ENCODE results near the gene TRMO.

TRMO gene

DNA sequence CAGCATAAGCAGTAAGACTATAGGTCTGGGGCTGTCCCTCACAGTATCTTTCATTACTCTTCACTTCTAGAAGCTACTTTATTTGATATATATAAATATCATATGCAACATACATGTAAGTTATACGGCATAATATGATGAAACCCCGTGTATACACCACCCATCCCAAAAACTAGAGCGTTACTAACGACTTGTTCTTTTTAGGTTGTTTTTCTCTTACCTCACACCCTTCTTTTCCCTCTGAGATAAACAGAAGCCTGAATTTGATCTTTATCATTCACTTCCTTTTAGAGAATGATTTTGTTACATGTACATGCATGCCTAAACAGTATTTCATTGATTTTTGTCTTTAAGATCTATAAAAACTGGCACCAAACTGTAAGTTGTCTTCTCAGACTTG, 3.7 kb downstream of the TRMO start:
- no peaks in the 10 kb centered on the region for H3K27me3 ChIP-seq (ENCODE audit: control insufficient read depth, insufficient read depth, low read length)
- peaks cover 7% of the 10 kb centered on the region for H3K36me3 ChIP-seq (ENCODE audit: insufficient read depth, low read length)
- no peak overlapping the region for H3K9ac ChIP-seq (ENCODE audit: low read depth, low read length)
- no peak overlapping the region for H3K4me2 ChIP-seq (ENCODE audit: low read length)
- H3K4me1 ChIP-seq (ENCODE audit: control insufficient read depth, insufficient read depth, low read length): peaks cover 9% of the 10 kb centered on the region
- no peaks in the 10 kb centered on the region for H3K9me3 ChIP-seq (replicated peaks; ENCODE audit: low read length)
- H3K4me3 ChIP-seq (ENCODE audit: low read length): no peak overlapping the region

DNA sequence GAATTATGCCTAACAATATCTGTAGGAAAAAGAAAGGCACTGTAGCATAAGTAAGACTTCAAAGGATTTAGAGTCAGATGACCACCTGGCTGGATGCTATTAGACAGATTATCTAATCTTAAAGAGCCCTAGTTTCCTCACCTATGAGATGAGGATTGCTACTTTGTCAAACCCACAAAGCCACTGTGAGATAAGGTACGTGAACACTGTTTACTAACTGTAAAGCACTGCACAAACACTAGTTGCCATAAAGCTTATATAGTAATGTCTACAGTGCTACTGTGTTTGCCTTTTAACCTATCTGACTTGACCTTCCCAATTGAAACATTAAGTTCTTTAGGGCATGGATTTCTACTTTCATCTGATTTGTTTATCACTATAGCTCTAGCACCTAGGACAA, 10.3 kb downstream of the TRMO start:
- Histone ChIP-seq H3K4me1 (ENCODE audit: control insufficient read depth, insufficient read depth, low read length) (no peaks in the 10 kb centered on the region), H3K9me3 (replicated peaks; ENCODE audit: low read length) (no peaks in the 10 kb centered on the region), H3K4me3 (ENCODE audit: low read length) (no peak overlapping the region), H3K4me2 (ENCODE audit: low read length) (no peak overlapping the region), H3K27me3 (ENCODE audit: control insufficient read depth, insufficient read depth, low read length) (no peaks in the 10 kb centered on the region), H3K36me3 (ENCODE audit: insufficient read depth, low read length) (peaks cover 42% of the 10 kb centered on the region), H3K9ac (ENCODE audit: low read depth, low read length) (no peak overlapping the region)

DNA sequence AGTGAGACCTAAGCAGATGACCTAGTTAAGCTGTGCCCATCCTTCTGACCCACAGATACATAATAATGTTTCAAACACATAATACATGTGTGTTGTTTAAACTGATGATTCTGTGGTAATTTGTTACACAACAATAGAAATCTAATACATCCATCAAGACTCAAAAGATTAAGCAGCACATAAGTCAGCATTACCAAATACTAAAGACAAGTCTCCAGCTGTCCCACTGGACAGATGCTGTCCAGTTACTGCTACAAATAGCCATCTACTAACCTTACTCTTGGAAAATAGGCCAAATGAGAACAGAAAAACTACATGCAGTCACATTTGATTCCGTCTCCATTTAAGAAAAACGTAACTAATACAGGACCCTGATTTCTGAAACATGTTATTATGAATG, 10.8 kb downstream of the TRMO start:
- Histone ChIP-seq H3K9me3 (replicated peaks; ENCODE audit: low read length) (no peaks in the 10 kb centered on the region), H3K4me2 (ENCODE audit: low read length) (no peak overlapping the region), H3K4me1 (ENCODE audit: control insufficient read depth, insufficient read depth, low read length) (no peaks in the 10 kb centered on the region), H3K36me3 (ENCODE audit: insufficient read depth, low read length) (peaks cover 42% of the 10 kb centered on the region), H3K9ac (ENCODE audit: low read depth, low read length) (no peak overlapping the region), H3K4me3 (ENCODE audit: low read length) (no peak overlapping the region), H3K27me3 (ENCODE audit: control insufficient read depth, insufficient read depth, low read length) (no peaks in the 10 kb centered on the region)

DNA sequence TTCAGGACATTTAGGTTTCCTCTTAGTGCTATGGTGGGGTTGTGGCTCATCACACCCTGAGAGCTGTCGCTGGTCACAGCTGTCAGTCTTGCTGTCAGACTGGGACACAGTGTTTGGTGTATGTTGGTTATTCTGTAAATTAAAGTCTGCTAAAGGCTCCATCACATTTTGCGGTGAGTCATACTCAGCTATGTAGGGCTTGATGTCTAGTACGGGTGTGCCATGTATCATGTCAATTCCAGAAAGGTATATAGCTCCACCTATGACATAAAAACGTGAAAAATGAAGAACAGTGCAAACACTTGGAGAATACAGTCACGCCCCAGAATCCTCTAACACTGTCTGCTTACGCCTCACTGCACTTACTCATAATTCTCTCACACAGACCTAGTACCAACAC, 11.9 kb downstream of the TRMO start:
- peaks cover 43% of the 10 kb centered on the region for H3K36me3 ChIP-seq (ENCODE audit: insufficient read depth, low read length)
- no peak overlapping the region for H3K9ac ChIP-seq (ENCODE audit: low read depth, low read length)
- no peaks in the 10 kb centered on the region for H3K4me1 ChIP-seq (ENCODE audit: control insufficient read depth, insufficient read depth, low read length)

DNA sequence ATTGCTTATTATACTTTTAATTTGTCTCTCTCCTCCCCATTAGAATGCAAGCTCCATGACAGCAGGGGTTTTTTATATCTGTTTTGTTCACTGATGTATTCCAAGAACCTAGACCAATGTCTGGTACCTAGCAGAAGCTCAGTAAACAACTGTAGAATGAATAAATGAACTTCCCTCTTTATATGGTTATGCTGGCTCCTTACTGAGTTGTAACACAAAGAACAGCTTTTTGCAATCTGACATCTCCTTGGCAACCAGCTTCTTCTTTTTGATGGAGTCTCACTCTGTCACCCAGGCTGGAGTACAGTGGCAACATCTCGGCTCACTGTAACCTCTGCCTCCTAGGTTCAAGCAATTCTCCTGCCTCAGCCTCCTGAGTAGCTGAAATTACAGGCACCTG, 13.6 kb downstream of the TRMO start:
- Histone ChIP-seq H3K36me3 (ENCODE audit: insufficient read depth, low read length) (peaks cover 39% of the 10 kb centered on the region), H3K27me3 (ENCODE audit: control insufficient read depth, insufficient read depth, low read length) (no peaks in the 10 kb centered on the region), H3K4me1 (ENCODE audit: control insufficient read depth, insufficient read depth, low read length) (no peaks in the 10 kb centered on the region), H3K4me2 (ENCODE audit: low read length) (no peak overlapping the region), H3K9ac (ENCODE audit: low read depth, low read length) (no peak overlapping the region), H3K9me3 (replicated peaks; ENCODE audit: low read length) (no peaks in the 10 kb centered on the region), H3K4me3 (ENCODE audit: low read length) (no peak overlapping the region)

More for the DNA sequence above, 11.9 kb downstream of the TRMO start:
- no peak overlapping the region for H3K4me3 ChIP-seq (ENCODE audit: low read length)
- H3K4me2 ChIP-seq (ENCODE audit: low read length): no peak overlapping the region
- H3K27me3 ChIP-seq (ENCODE audit: control insufficient read depth, insufficient read depth, low read length): no peaks in the 10 kb centered on the region
- H3K9me3 ChIP-seq (replicated peaks; ENCODE audit: low read length): no peaks in the 10 kb centered on the region

DNA sequence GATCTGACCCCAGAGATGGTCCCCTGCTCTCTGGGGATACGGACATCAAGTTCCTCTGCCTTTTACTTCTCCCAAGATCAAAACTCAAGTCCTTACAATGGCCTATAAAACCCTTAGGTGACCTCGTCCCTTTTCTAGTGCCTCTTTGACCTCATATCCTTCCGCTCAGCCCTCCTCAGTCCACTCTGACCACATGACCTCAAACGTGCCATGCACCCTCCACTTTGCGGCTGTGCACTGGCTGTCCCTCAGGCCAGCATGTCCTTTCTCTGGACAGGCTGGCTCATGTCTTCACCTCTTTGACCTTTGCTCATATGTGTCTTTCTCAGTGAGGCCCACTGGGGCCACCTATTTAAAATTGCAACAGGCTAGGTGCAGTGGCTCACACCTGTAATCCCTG, 14.7 kb downstream of the TRMO start:
- Histone ChIP-seq H3K4me3 (ENCODE audit: low read length) (no peak overlapping the region), H3K9ac (ENCODE audit: low read depth, low read length) (no peak overlapping the region), H3K9me3 (replicated peaks; ENCODE audit: low read length) (no peaks in the 10 kb centered on the region), H3K27me3 (ENCODE audit: control insufficient read depth, insufficient read depth, low read length) (no peaks in the 10 kb centered on the region), H3K4me1 (ENCODE audit: control insufficient read depth, insufficient read depth, low read length) (no peaks in the 10 kb centered on the region), H3K36me3 (ENCODE audit: insufficient read depth, low read length) (peaks cover 32% of the 10 kb centered on the region), H3K4me2 (ENCODE audit: low read length) (no peak overlapping the region)

DNA sequence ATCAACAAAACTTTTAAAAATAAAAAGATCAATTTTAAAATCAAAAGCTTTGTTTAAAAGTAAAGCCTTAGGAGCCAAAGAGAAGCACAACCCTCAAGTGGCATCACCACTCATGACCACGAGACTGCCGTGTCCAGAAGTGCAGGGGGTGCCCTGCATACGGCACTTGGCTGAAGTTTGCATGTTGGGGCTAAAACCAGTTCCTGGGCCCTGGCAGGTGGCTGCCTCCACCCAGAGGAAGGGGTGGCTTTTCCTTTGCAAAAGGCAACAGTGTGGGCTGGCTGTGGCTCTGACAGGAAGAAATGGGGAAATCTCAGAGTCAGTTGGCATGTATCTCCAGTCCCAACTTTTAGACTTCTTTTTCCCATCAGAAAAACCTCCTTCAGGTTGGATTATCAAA, 15.3 kb downstream of the TRMO start:
- H3K36me3 ChIP-seq (ENCODE audit: insufficient read depth, low read length): peaks cover 27% of the 10 kb centered on the region
- no peak overlapping the region for H3K9ac ChIP-seq (ENCODE audit: low read depth, low read length)
- H3K4me3 ChIP-seq (ENCODE audit: low read length): no peak overlapping the region
- H3K9me3 ChIP-seq (replicated peaks; ENCODE audit: low read length): no peaks in the 10 kb centered on the region
- no peaks in the 10 kb centered on the region for H3K4me1 ChIP-seq (ENCODE audit: control insufficient read depth, insufficient read depth, low read length)
- H3K4me2 ChIP-seq (ENCODE audit: low read length): no peak overlapping the region
- no peaks in the 10 kb centered on the region for H3K27me3 ChIP-seq (ENCODE audit: control insufficient read depth, insufficient read depth, low read length)

DNA sequence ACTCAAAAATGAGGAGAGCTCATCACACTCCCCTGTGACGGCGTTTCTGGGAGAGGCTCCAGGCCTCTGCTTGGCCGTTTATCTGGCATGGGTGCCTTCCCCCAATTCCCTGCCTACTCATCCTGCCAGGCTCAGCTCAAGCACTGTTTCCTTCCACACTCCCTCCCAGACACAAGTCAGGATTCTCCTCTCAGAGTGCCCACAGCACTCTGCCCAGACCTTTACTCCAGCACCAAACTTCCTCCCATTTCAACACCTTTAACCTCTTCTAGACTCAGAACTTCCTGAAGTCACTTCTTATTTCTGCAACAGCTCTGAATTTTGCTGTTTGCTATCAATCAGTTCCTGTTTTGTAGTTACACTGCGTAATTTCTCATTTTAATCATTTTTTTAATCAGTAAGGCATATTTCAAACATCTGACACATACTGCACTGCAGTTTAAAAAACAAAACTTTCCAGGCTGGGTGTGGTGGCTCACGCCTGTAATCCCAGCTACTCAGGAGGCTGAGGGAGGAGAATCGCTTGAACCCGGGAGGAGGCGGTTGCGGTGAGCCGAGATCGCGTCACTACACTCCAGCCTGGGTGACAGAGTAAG, 16.0 kb downstream of the TRMO start:
- Histone ChIP-seq H3K36me3 (ENCODE audit: insufficient read depth, low read length) (peaks cover 20% of the 10 kb centered on the region), H3K27me3 (ENCODE audit: control insufficient read depth, insufficient read depth, low read length) (no peaks in the 10 kb centered on the region), H3K4me1 (ENCODE audit: control insufficient read depth, insufficient read depth, low read length) (no peaks in the 10 kb centered on the region), H3K9me3 (replicated peaks; ENCODE audit: low read length) (no peaks in the 10 kb centered on the region), H3K9ac (ENCODE audit: low read depth, low read length) (no peak overlapping the region), H3K4me3 (ENCODE audit: low read length) (no peak overlapping the region), H3K4me2 (ENCODE audit: low read length) (no peak overlapping the region)

DNA sequence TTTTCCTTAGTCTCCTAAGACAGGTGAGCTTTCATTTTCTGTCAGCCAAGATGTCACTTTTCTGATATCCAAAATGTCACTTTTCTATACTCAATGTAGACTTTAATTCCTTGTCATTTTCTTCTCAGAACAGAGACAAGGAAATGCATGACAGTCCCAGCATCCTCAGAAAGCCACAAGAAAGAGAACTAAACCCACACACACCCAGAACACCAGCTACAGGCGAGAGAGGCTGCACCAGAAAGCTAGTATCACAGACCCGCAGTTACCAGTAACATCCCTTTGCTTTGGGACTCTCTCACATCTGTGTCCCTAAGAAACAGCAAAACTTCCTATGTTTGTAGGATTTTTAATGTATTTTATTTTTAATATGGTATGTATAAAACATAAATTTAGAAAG, 17.1 kb downstream of the TRMO start:
- Histone ChIP-seq H3K4me3 (ENCODE audit: low read length) (no peak overlapping the region), H3K36me3 (ENCODE audit: insufficient read depth, low read length) (peaks cover 15% of the 10 kb centered on the region), H3K27me3 (ENCODE audit: control insufficient read depth, insufficient read depth, low read length) (no peaks in the 10 kb centered on the region), H3K4me1 (ENCODE audit: control insufficient read depth, insufficient read depth, low read length) (no peaks in the 10 kb centered on the region), H3K9me3 (replicated peaks; ENCODE audit: low read length) (no peaks in the 10 kb centered on the region), H3K4me2 (ENCODE audit: low read length) (no peak overlapping the region), H3K9ac (ENCODE audit: low read depth, low read length) (no peak overlapping the region)

DNA sequence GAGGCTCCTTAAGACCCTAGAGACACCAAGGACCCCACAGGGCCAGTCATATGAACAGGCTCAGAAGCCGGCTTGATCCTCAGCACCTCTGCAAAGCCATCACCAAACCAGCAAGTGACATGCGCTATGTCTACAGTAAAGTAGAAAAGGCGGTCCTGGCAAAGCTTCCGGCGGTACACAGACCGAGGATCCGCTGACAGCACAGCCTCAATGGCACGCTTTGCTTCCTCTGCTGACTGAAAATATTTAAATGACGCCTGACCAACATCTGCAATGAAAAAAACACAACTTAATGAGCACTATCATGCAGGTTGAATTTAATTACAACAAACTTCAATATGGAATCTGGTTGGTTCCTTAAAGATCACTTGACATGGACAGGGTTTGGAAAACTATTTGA, 17.6 kb downstream of the TRMO start:
- H3K27me3 ChIP-seq (ENCODE audit: control insufficient read depth, insufficient read depth, low read length): no peaks in the 10 kb centered on the region
- H3K9ac ChIP-seq (ENCODE audit: low read depth, low read length): no peak overlapping the region
- no peaks in the 10 kb centered on the region for H3K4me1 ChIP-seq (ENCODE audit: control insufficient read depth, insufficient read depth, low read length)
- H3K9me3 ChIP-seq (replicated peaks; ENCODE audit: low read length): no peaks in the 10 kb centered on the region
- H3K4me3 ChIP-seq (ENCODE audit: low read length): no peak overlapping the region
- no peak overlapping the region for H3K4me2 ChIP-seq (ENCODE audit: low read length)
- H3K36me3 ChIP-seq (ENCODE audit: insufficient read depth, low read length): peaks cover 10% of the 10 kb centered on the region

DNA sequence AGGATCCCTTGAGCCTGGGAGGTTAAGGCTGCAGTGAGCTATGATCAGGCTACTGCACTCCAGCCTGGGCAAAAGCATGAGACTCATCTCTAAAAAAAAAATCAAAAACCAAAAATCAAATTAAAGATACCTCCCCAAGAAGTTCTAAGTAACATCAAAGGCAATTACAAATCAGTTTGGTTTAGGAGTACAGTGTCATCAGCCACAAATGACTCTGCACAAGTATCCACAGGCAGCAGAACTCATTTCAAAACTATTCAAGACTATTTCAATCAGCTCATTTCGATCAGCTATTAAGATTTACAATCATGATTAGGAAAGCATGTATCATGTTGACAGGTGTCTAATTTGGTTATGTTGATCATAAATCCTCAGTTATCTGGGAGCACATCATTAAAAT, 19.1 kb downstream of the TRMO start:
- Histone ChIP-seq H3K27me3 (ENCODE audit: control insufficient read depth, insufficient read depth, low read length) (no peaks in the 10 kb centered on the region), H3K9ac (ENCODE audit: low read depth, low read length) (no peak overlapping the region), H3K9me3 (replicated peaks; ENCODE audit: low read length) (no peaks in the 10 kb centered on the region), H3K4me1 (ENCODE audit: control insufficient read depth, insufficient read depth, low read length) (no peaks in the 10 kb centered on the region), H3K36me3 (ENCODE audit: insufficient read depth, low read length) (peaks cover 4% of the 10 kb centered on the region), H3K4me2 (ENCODE audit: low read length) (no peak overlapping the region), H3K4me3 (ENCODE audit: low read length) (no peak overlapping the region)

DNA sequence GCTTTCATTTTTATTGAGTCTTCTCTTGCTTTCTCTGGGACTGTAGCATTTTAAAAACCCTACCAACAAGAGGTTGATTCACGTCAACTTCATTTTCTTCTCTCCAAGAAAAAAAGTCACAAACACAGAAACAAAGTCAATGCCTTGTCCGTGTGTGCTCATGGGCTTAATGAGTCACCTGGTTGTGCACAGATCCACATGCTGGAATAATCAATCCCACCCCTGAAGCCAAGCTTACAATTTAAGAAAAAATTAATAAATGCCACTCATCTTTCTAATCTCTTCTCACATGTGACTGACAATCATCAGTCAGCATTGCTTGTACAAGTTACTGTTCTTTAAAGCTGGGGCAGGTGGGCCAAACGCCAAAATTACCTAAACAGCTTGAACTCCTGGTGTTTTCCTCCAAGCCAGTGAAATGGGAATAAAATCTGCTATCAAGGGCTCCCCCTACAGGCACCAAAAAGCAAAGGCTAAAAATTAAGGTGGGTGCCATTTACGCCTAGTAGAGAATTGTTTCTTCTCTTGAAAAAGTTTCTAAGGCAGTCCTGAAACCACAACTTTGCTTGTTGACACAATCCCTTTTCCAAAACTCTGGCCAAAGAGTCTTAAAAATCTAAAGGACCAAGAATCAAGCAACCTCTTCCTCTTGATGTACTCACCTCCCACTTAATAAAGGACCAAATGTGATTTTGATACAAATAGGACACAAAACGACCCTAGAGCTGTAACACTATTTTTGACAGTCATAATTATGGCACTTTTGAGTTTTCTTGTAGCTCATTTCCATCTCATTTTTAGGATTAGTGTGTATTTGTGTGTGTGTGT, 21.3 kb downstream of the TRMO start:
- Histone ChIP-seq H3K9ac (ENCODE audit: low read depth, low read length) (no peak overlapping the region), H3K4me1 (ENCODE audit: control insufficient read depth, insufficient read depth, low read length) (no peaks in the 10 kb centered on the region), H3K4me2 (ENCODE audit: low read length) (no peak overlapping the region), H3K9me3 (replicated peaks; ENCODE audit: low read length) (no peaks in the 10 kb centered on the region), H3K36me3 (ENCODE audit: insufficient read depth, low read length) (peaks cover 4% of the 10 kb centered on the region), H3K4me3 (ENCODE audit: low read length) (no peak overlapping the region), H3K27me3 (ENCODE audit: control insufficient read depth, insufficient read depth, low read length) (no peaks in the 10 kb centered on the region)

Measured in skeletal muscle satellite cell (primary cell).